Thymus (tissue), 11 donors: ENCODE measurements around the gene DENND5A. TPM values are rescaled to one million over a fixed set of nuclear protein-coding genes. Genes with fewer than 3 reads are reported as not detected.
"Not testable (repeated sequence)": the region's sequence is repeated elsewhere in the genome, so short reads cannot be mapped to it uniquely, and the experiment has no call there.

Experiments used
- DNase-seq, 9 donors: peaks; one replicate each; pipeline ENCODE4 v3.0.0-alpha.2; 2013; ENCODE audit warnings: low spot score in 9 of 9, low read depth in 6 of 9, missing footprints in 1 of 9
- H3K27ac ChIP-seq, 2 donors: one replicate each; pipeline ENCODE4 v1.5.1; 2013; ENCODE audit warnings: control low read depth in 1 of 2, low read depth in 1 of 2, low read length in 1 of 2, mild to moderate bottlenecking in 1 of 2, moderate library complexity in 1 of 2
- H3K27me3 ChIP-seq, 2 donors: one replicate each; pipeline ENCODE4 v1.5.1; 2013; ENCODE audit warnings: low read length in 1 of 2; ENCODE audit not compliant: control insufficient read depth in 2 of 2, insufficient read depth in 1 of 2
- H3K36me3 ChIP-seq, 2 donors: one replicate each; pipeline ENCODE4 v1.5.1; 2013; ENCODE audit warnings: low read length in 1 of 2, mild to moderate bottlenecking in 1 of 2, moderate library complexity in 1 of 2; ENCODE audit not compliant: control insufficient read depth in 2 of 2, insufficient read depth in 2 of 2
- H3K4me1 ChIP-seq, 2 donors: one replicate each; pipeline ENCODE4 v1.5.1; 2013; ENCODE audit warnings: low read length in 2 of 2; ENCODE audit not compliant: control insufficient read depth in 2 of 2, insufficient read depth in 2 of 2
- H3K4me3 ChIP-seq, 2 donors: one replicate each; pipeline ENCODE4 v1.5.1; 2013; ENCODE audit warnings: low read length in 2 of 2, control low read depth in 1 of 2, mild to moderate bottlenecking in 1 of 2
- H3K9me3 ChIP-seq, 2 donors: one replicate each; pipeline ENCODE4 v1.5.1; 2013; ENCODE audit warnings: low read length in 1 of 2, mild to moderate bottlenecking in 1 of 2; ENCODE audit not compliant: control insufficient read depth in 2 of 2, insufficient read depth in 1 of 2
- WGBS: extraction: QIAGEN DNeasy Blood & Tissue Kit; methylation state at CpG from one replicate; pipeline ENCODE4 v1.1.7; 2013; 5-methylcytosine and 5-hydroxymethylcytosine counted together
- polyA plus RNA-seq: library from polyadenylated mRNA; stranded (reverse); fragments of 200-250 nt; gene quantifications from one replicate; pipeline ENCODE4 v1.2.3, GENCODE V29; 2013
- total RNA-seq: library from RNA; stranded (reverse); fragments of 120-200 nt; gene quantifications from one replicate; pipeline ENCODE4 v1.2.4, GENCODE V29; 2013
- donor health status: healthy.

The DENND5A gene
- total and polyA plus RNA-seq, 2 donors, result 34.6 to 45.8 TPM

DNA sequence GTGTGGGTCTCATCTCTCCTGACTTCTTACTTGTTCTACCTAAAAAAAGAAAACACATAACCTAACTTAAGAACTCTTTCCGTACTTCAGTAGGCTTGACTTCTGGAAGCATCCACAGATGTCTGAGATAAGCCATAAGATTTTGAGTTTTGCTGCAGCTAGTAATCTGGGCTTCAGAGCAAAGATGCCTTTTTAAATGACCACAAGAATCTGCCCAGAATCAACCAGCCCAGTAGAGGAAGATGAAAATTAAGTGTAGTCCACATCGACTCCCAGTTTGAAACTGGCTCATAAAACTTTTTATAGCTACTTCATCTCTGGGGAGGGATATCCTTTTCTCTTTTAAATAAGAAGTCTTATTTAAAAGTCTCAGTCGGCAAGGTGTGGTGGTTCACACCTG lies 10.7 kb downstream of the DENND5A start:
- Histone ChIP-seq H3K36me3 (peaks cover 0 to 2% of the 10 kb centered on the region in 2 donors), H3K4me3 (no peak overlapping the region), H3K4me1 (peaks cover 9 to 35% of the 10 kb centered on the region in 2 donors), H3K9me3 (no peaks in the 10 kb centered on the region), H3K27ac (no peak overlapping the region), H3K27me3 (no peaks in the 10 kb centered on the region)
- WGBS, result 98% methylated on average over 3 of the region's 3 CpGs
- no peak for DNase-seq

DNA sequence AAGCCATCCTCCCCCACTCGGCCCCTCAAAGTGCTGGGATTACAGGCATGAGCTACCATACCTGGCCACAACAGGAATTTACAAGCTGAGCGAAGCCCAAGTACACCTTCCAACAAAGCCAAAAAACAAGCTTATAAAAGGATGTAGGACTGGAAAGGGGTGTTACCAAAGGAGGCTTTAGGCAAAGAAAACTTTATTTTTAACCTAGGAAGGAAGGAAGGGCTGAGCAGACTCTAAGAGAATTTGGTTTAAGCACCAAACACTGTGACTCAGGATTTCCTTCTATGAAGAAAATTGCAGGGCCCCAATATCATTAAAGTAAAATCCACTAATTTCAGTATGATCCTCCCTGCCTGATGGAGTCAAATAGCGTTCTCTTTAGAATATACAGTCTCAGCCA lies 12.1 kb downstream of the DENND5A start:
- Histone ChIP-seq H3K4me1 (peaks cover 9 to 45% of the 10 kb centered on the region in 2 donors), H3K27ac (no peak overlapping the region)
- 48% methylated on average over 3 of the region's 3 CpGs for WGBS

DNA sequence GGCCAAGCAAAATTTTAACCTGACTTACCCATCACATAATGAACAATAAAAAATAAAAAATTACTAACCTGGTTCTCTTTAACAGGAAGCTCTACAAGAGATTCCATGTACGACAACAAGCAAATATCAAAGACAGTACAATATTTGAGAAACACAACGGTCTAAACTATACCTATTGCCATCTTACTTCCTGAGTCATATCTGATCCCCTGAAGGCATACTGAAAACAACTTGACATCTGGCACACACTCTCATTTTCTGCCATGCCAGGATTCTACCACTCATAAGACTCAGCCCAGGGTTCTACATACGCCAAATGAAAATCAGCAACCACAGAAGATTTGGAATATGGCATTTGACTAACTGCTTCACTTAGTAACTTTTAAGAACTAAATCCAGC lies 13.8 kb downstream of the DENND5A start:
- Histone ChIP-seq H3K36me3 (no peaks in the 10 kb centered on the region), H3K27me3 (no peaks in the 10 kb centered on the region), H3K27ac (peak overlapping the region; percentile 42 to 58), H3K4me1 (peaks cover 9 to 51% of the 10 kb centered on the region in 2 donors), H3K9me3 (no peaks in the 10 kb centered on the region), H3K4me3 (no peak overlapping the region)
- peak in 1 of 9 donors; percentile 49 for DNase-seq
- 22% methylated on average over 3 of the region's 3 CpGs for WGBS

More for the DNA sequence above, 12.1 kb downstream of the DENND5A start:
- no peaks in the 10 kb centered on the region for H3K9me3 ChIP-seq
- no peak for DNase-seq
- no peaks in the 10 kb centered on the region for H3K36me3 ChIP-seq
- no peaks in the 10 kb centered on the region for H3K27me3 ChIP-seq
- no peak overlapping the region for H3K4me3 ChIP-seq

DNA sequence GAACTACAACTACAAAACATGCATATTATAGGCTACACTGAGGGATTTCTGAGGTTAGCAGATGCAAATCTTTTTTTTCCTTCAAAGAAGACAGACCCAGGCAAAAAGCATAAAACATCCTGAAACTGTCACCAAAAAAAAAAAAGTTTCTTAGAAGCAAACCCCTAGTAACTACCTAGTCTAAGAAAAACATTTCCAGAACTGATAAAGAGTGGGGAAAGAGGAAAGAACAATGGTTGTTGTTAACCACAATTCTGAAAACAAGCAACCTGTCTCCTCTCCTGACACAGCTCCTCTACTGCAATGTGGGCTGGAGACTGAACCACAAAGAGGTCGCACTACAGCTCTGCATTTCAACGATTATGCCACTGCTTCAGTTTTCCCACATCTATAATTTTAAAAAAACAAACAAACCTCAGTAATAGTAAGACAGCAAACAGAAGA lies 15.0 kb downstream of the DENND5A start:
- Histone ChIP-seq H3K4me1 (peaks cover 9 to 54% of the 10 kb centered on the region in 2 donors), H3K9me3 (no peaks in the 10 kb centered on the region), H3K27me3 (no peaks in the 10 kb centered on the region), H3K27ac (peak overlapping the region; percentile 60 to 66), H3K36me3 (no peaks in the 10 kb centered on the region), H3K4me3 (no peak overlapping the region)
- 3% methylated on average over 2 of the region's 2 CpGs for WGBS
- DNase-seq, result peak in 7 of 9 donors; percentile 28 to 88 (median 68)

DNA sequence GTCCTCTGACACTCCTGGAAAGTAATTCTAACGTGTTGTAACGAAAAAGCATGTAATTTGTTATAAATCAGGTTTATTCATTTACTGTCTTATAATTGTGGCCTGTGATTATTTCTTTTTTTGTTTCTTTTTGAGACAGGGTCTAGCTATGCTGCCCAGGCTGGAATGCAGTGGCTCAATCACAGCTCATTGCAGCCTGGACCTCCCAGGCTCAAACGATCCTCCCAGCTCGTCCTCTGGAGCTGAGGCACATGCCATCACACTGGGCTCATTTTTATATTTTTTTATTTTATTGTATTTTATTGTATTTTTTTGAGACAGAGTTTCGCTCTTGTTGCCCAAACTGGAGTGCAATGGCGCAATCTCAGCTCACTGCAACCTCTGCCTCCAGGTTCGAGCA lies 15.9 kb downstream of the DENND5A start:
- 96% methylated on average over 7 of the region's 7 CpGs for WGBS
- H3K27ac ChIP-seq, result no peak overlapping the region
- no peak overlapping the region for H3K4me3 ChIP-seq
- no peak for DNase-seq
- H3K27me3 ChIP-seq, result no peaks in the 10 kb centered on the region
- H3K36me3 ChIP-seq, result no peaks in the 10 kb centered on the region
- peaks cover 9 to 54% of the 10 kb centered on the region in 2 donors for H3K4me1 ChIP-seq
- H3K9me3 ChIP-seq, result no peaks in the 10 kb centered on the region

DNA sequence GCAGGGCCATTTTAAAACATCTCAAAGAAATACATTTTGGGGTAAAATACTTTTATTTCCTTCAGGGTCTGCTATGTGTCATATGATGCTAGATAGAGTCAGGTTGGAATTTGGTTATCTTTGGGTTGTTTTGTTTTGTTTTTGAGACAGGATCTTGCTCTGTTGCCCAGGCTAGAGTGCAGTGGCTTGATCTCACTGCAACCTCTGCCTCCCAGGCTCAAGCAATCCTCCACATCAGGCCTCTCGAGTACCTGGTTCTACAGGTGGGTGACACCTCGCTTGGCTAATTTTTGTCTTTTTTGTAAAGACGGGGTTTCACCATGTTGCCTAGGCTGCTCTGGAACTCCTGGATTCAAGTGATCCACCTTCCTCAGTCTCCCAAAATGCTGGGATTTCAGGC lies 17.3 kb downstream of the DENND5A start:
- H3K4me1 ChIP-seq, result peaks cover 9 to 49% of the 10 kb centered on the region in 2 donors
- H3K36me3 ChIP-seq, result no peaks in the 10 kb centered on the region
- peak overlapping the region; percentile 38 to 73 for H3K27ac ChIP-seq
- WGBS, result 98% methylated on average over 3 of the region's 3 CpGs
- no peaks in the 10 kb centered on the region for H3K9me3 ChIP-seq
- DNase-seq, result no peak
- no peak overlapping the region for H3K4me3 ChIP-seq
- no peaks in the 10 kb centered on the region for H3K27me3 ChIP-seq

DNA sequence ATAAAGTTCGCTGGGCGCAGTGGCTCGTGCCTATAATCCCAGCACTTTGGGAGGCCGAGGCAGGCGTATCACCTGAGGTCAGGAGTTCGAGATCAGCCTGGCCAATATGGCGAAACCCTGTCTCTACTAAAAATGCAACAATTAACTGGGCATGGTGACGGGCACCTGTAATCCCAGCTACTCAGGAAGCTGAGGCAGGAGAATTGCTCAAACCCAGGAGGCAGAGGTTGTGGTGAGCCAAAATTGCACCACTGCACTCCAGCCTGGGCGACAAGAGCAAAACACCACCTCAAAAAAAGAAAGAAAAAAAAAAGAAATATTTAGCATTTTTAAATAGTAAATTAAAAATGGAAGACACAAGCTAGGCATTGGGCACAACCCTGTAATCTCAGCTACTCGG lies 28.9 kb downstream of the DENND5A start:
- H3K27me3 ChIP-seq, H3K4me1 ChIP-seq, H3K4me3 ChIP-seq, H3K27ac ChIP-seq, DNase-seq, H3K36me3 ChIP-seq, H3K9me3 ChIP-seq: not testable (repeated sequence)
- WGBS, result 93% methylated on average over 10 of the region's 10 CpGs

DNA sequence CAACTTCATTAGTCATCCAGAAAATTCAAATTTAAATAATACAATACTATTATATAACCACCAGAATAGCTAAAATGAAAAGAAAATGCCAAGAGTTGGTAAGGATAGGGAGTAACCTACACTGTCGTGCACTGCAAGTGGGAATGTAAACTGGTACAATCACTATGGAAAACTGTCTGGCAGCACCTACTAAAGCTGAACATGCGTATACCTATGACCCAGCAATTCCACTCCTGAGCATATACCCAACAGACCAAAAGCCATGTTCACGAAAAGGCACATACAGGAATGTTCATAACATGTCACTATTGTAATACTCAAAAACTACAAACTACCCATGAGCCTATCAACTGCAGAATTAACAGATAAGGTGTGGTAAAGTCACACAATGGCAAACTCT lies 32.7 kb downstream of the DENND5A start:
- H3K27ac ChIP-seq, result no peak overlapping the region
- DNase-seq, result no peak
- peaks cover 0 to 8% of the 10 kb centered on the region in 2 donors for H3K4me1 ChIP-seq
- 96% methylated on average over 3 of the region's 3 CpGs for WGBS
- no peaks in the 10 kb centered on the region for H3K36me3 ChIP-seq
- H3K9me3 ChIP-seq, result peaks cover 0 to 9% of the 10 kb centered on the region in 2 donors
- no peak overlapping the region for H3K4me3 ChIP-seq
- no peaks in the 10 kb centered on the region for H3K27me3 ChIP-seq

DNA sequence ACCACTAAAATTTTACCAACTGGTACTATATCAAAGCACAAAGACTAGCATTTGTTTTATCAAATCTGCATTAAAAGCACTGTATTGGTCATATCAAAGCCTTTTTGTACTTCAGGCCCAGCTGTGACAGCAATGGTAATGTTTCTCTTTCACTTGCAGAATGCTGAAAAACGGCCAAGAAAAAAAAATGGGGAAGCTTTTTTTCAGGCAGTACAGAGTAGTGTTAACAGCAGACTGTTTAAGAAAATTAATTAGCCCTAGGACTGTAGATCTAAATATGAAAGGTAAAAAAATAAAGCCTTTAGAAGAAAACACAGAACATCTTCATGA lies 33.3 kb downstream of the DENND5A start:
- WGBS, result 1% methylated on average over 1 of the region's 1 CpG
- Histone ChIP-seq H3K4me1 (peaks cover 0 to 8% of the 10 kb centered on the region in 2 donors), H3K36me3 (no peaks in the 10 kb centered on the region), H3K9me3 (peaks cover 0 to 9% of the 10 kb centered on the region in 2 donors), H3K27me3 (no peaks in the 10 kb centered on the region), H3K27ac (peak overlapping the region in 1 of 2 donors; percentile 70), H3K4me3 (peak overlapping the region in 1 of 2 donors; percentile 34)
- peak in 2 of 9 donors; percentile 26 to 75 for DNase-seq

DNA sequence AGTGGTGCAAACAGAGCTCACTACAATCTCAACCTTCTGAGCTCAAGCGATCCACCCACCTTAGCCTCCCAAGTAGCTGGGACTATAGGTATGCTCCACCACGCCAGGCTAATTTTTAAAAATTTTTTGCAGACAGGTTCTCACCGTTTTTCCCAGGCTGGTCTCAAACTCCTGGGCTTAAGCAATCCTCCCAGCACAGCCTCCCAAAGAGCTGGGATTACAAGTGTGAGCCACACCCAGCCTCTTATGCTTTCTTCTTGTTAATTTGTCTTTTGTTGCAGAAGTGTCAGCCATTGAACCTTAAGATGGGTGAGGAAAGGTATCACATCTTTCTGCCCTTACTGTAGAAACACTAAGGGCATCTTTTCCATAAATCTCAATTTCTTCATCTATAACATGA lies 34.9 kb downstream of the DENND5A start:
- Histone ChIP-seq H3K4me3 (no peak overlapping the region), H3K27ac (no peak overlapping the region), H3K36me3 (no peaks in the 10 kb centered on the region), H3K4me1 (peaks cover 0 to 8% of the 10 kb centered on the region in 2 donors), H3K9me3 (peaks cover 0 to 6% of the 10 kb centered on the region in 2 donors), H3K27me3 (no peaks in the 10 kb centered on the region)
- WGBS, result 95% methylated on average over 3 of the region's 3 CpGs
- no peak for DNase-seq
